Measurements from ENCODE around the gene PDC.
"Not testable (repeated sequence)": the region's sequence is repeated elsewhere in the genome, so short reads cannot be mapped to it uniquely, and the experiment has no call there.

The PDC gene

DNA sequence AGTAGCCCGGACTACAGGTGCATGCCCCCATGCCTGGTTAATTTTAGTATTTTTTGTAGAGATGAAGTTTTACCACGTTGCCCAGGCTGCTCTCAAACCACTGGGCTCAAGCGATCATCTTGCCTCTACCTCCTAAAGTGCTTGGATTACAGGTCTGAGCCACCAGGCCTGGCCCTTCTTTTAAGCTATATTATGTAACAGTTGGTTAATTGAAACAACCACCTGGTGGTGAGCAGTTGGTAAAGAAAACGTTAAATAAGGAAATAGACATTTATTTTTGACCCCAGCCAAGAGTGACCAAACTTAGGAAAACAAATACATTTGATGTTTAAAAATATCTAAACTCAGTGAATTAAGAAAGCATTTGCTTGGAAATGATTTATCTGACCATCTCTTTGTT is 12.1 kb upstream of the PDC start:
- in situ Hi-C loops (cut with MboI; ENCODE audit: low sequenced_read_pairs) = no loop called here

DNA sequence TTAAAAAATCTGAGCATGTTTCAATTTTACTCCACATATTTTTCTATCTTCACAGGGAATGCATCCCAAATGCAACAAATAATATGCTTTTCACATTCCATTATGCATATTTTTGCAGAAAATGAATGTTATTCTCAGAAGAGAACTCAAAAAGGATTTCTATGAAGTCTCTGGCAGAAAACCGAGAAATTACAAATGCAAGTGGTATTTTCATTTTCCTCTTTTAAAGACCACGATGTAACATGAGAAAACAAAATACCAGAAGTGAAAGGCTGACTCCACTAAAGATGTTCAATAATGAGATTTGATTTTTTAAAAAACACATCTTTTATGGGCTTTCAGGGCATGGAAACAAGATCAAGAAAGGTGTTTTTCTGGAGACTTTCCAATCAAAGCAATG is 5.0 kb upstream of the PDC start:
- in situ Hi-C loops (cut with MboI; ENCODE audit: low sequenced_read_pairs) = no loop called here

DNA sequence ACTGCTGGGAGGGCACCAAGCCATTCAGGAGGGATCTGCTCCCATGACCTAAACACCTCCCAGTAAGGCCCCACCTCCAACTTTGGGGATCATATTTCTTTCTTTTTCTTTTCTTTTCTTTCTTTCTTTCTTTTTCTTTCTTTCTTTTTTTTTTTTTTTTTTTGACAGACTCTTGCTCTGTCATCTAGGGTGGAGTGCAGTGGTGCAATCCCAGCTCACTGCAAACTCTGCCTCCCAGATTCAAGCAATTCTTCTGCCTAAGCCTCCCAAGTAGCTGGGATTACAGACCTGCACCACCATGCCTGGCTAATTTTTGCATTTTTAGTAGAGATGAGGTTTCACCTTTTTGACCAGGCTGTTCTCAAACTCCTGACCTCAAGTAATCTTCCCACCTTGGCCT is 4.6 kb upstream of the PDC start:
- in situ Hi-C loops (cut with MboI; ENCODE audit: low sequenced_read_pairs) = not testable (repeated sequence)

DNA sequence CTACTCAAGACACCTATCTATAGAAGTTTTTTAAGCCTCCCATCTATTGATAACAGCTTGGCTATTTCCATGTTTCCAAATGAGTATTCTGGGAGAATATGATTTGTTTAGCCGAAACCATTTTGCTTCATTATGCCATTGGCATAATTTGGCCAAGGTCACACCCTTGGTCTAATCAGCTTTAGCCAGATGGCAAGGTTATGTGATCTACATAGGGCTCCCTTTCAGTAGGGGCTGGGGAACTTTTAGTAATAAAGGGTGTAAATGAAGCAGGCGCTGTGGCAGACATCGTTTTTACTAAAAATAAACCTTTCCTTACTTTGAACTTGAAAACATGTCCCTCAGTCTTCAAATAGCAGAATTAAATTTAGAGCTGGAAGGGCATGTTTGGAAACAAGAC is 3.0 kb upstream of the PDC start:
- in situ Hi-C loops (cut with MboI; ENCODE audit: low sequenced_read_pairs) = no loop called here

DNA sequence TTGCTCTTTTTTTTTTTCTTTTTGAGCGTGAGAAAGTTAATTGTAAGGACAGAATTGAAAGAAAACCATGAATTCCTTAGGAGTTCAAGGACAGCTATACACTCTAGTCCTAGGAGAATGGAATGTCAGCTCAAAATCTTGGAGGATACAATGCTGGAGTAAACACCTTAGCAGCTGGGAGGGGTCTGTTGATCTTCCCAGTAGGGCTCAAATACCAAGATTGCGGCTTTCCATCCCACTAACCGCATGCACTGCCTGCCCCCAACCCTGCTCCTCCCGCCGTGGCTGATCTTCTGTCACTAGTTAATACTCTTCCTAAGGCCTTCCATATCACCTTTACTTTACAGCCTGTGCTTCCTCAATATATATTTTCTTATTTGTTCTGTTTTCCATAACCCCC is 2.6 kb upstream of the PDC start:
- in situ Hi-C loops (cut with MboI; ENCODE audit: low sequenced_read_pairs) = no loop called here

DNA sequence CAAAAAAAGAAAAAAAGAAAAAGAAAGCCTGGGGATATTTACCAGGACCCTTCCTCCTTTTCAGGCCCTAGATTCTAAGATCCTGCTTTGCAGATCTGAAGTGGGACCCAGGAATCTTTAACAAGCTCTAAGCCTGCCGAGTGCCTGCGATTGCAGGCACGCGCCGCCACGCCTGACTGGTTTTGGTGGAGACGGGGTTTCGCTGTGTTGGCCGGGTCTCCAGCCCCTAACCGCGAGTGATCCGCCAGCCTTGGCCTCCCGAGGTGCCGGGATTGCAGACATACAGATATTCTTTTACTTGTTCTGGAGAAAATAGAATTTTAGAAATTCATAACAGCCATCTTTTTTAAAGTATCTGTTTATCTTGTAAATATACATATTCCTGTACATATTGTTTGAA is 1.8 kb downstream of the PDC start:
- in situ Hi-C loops (cut with MboI; ENCODE audit: low sequenced_read_pairs) = not testable (repeated sequence)

DNA sequence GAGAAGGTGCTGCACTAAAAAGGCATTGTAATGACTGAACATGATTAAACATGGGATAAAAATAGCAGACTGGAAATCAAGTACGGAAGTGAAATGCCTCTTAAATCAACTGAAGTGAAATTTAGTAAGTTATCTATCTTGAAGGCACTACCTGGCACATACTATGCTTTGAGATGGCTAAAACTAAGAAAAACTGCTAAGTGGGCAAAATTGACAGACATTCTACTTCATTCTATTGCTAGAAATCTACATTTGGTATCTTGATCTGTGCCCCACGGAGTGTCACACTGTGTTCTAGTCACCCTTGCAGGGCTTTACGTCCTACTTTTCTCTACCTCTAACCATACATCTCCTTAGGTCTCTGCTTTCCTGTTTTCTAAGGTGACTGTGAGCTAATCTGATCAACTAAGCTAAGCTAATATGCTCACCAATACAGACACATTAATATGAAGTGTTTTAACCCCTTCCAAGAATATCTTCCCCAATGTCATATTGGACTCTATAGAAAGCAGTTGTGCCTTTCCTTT is 4.1 kb downstream of the PDC start:
- in situ Hi-C loops (cut with MboI; ENCODE audit: low sequenced_read_pairs) = no loop called here

DNA sequence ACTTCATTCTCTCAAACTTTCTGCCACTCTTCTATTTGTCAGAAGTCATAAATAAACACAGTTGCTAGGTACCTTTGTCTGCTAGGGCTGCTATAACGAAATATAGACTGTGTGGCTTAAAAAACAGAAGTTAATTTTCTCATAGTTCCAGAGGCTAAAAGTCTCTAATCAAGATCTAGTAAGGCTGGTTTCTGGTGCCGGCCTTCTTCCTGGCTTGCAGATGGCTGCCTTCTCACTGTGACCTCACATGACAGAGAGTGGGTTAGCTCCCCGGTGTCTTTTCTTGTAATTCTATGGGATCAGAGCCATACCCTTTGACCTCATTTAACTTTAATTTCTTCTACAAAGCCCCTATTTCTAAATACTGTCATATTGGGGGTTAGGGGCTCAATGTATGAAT is 5.9 kb downstream of the PDC start:
- in situ Hi-C loops (cut with MboI; ENCODE audit: low sequenced_read_pairs) = no loop called here

DNA sequence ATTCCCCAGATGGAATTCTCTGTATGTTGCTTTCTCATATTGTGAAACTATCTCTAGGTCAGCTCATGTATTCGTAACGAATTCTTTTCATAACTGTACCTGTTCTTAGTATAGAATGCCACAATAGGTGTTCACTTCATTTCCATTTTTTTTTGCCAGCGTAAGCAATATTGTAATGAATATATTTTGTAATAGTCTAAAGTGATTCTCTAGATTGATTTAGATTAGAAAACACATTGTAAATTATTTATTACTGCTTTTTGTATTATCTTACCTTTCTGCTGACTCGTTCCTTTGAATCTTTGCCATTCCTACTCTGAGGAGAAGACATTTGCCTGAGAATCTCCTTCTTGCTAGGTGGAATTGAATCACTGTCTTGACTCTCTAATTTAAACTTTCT is 14.8 kb downstream of the PDC start:
- in situ Hi-C loops (cut with MboI; ENCODE audit: low sequenced_read_pairs) = no loop called here

DNA sequence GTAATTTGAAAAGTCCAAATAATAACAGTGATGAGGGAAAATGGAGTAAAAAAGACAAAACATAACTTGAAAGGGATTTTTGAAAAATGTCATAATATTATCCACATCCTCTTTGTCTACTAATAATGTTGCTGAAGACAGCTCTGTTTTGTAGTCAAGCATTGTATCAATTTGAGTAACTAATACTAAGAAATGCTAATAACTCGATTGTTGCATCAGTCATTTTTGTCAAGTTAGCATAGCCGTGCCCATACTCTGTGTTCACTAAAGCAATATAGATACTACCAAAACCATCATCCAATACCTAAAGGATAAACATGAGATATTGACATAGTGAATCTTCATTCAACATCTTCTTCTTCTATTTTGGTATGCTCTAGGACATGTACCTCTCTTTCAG is 17.3 kb downstream of the PDC start:
- in situ Hi-C loops (cut with MboI; ENCODE audit: low sequenced_read_pairs) = no loop called here

DNA sequence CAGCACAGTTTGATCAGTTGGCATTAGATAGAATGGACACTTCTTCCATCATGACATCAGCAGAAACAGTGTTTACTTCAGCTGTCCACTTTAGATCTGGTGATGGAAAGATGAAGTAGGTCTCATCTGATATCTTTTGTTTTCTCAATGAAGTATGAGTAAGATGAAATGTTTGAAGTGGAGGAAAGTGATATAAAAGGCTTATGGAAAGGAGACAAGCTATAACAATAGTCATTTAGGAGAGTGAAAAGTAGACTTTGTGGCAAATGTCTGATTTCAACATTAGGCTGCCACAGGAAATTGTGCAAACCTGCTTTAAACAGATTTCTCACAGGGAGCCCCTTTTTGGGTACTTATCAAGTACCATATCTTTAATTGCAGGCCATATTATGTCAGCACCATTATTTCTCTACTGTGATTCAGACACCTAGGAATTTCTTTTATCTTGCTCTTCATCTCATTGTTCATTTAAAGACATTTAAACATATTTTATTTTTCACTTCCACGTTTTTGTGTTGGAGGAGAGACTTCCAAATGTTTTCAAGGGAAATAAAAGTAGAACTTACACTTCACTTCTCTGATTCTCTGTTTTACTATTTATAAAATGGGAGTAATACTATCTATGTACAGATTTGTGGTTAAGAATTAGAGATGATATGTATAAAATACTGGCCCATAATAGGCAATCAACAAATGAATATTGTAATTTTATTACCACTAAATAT is 18.1 kb downstream of the PDC start:
- in situ Hi-C loops (cut with MboI; ENCODE audit: low sequenced_read_pairs) = no loop called here

DNA sequence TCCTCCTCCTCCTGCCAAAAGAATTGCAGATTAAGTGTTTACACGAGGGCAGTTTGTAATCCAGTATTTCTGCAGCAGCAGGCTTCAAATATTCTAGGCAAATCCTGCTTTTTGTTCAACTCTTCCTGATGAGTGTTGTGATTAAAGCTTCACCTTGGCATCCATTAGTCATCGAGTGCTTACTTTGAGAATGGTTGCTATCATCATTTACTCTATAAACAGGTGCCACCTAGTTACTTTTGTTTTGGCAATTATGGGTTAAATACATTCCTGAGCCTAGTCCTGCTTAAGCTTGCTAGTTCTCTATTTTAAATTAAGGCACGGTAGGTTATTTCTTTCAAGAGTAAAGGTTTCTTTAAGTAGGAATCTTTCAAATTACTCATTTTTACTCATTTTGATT is 20.3 kb downstream of the PDC start:
- in situ Hi-C loops (cut with MboI; ENCODE audit: low sequenced_read_pairs) = no loop called here

DNA sequence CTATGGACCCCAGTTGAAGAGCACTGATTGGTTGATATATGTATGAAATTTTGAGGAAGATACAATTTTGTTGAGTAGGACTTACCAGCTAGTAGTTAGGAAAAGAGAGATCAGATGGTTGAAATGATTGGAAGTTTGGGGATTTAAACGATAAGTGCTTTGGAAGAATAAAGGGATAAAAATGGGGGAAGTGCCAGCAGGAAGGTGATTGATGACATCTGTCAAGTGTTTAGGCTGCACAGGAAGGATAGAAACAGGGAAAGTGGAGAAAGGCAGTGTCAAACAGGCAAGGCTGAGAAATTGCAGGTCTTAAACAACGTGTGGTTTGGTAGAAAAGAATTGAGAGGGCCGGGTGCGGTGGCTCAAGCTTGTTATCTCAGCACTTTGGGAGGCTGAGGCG is 22.3 kb downstream of the PDC start:
- in situ Hi-C loops (cut with MboI; ENCODE audit: low sequenced_read_pairs) = no loop called here

DNA sequence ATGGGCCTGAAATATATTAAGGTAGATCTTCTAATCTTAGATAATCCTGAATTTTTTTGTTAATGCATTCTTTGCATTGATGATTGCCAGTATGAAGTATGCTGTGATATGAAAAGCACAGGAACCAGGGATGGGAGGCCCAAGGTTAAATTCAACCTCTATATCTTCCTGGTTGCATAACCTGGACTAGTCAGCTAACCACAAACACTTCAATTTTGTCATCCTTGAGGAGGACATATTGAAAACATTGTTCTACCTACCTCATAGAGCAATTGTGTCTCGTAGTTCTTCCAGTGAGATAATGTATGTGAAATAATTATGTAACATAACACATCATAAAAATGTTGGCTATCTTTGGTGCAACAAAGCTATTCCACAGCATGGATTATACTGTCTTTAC is 25.6 kb downstream of the PDC start:
- in situ Hi-C loops (cut with MboI; ENCODE audit: low sequenced_read_pairs) = no loop called here

DNA sequence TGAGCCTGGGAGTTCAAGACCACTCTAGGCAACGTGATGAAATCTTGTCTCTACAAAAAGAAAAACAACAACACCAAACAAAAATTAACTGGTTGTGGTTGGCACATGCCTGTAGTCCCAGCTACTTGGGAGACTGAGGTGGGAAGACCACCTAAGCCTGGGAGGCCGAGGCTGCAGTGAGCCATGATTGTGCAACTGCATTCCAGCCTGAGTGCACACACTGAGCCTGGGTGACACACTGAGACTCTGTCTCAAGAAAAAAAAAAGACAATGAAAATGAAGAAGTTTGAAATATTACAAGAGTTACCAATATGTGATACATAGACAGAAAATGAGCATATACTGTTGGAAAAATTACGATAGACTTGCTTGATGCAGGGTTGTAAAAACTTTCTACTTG is 31.9 kb downstream of the PDC start:
- in situ Hi-C loops (cut with MboI; ENCODE audit: low sequenced_read_pairs) = no loop called here

DNA sequence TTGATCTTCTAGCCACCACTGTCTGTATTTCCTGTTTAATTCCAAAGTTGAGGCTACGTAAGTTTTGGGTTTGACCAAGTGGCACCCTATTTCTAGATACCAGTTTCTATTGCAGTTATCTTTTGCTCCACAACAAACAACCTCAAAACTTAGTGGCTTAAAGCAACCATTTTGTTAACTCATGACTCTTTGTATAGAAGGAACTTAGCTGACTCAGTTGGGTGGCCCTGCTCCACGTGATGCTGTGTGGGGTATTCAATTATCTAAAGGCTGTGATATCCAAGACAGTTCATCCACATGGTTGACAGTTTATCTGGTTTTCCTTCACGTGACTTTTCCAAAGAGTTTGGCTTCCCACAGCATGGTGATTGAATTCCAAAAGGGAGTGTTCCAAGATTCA is 34.8 kb downstream of the PDC start:
- in situ Hi-C loops (cut with MboI; ENCODE audit: low sequenced_read_pairs) = no loop called here

DNA sequence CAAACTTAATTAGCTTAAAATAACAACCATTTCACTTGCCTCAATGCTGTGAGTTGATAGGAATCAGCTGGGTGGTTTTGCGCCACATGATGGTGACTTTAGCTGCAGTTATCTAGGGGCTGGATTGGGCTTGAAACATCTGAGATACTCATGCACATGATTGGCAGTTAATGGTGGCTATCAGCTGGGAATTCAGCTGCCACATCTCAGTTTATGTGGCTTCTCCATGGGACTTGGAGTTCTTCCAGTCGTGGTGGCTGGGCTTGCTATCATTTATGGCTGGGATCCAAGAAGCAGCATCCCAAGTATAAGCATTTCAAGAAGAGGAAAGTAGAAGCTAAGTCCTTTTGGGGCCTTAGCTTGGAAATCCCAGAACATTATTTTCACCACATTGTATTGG is 36.4 kb downstream of the PDC start:
- in situ Hi-C loops (cut with MboI; ENCODE audit: low sequenced_read_pairs) = no loop called here

DNA sequence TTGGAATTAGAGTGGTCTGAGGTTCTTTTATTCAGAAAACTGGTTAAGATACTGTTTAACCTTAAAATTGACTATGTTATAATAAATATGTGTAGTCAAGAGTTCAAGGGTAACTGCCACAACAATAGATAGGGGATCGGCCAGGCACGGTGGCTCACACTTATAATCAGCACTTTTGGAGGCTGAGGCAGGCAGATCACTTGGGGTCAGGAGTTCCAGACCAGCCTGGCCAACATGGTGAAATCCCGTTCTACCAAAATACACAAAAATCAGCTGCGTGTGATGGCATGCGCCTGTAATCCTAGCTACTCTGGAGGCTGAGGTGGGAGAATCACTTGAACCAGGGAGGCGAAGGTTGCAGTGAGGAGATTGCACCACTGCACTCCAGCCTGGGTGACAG is 39.5 kb downstream of the PDC start:
- in situ Hi-C loops (cut with MboI; ENCODE audit: low sequenced_read_pairs) = no loop called here

DNA sequence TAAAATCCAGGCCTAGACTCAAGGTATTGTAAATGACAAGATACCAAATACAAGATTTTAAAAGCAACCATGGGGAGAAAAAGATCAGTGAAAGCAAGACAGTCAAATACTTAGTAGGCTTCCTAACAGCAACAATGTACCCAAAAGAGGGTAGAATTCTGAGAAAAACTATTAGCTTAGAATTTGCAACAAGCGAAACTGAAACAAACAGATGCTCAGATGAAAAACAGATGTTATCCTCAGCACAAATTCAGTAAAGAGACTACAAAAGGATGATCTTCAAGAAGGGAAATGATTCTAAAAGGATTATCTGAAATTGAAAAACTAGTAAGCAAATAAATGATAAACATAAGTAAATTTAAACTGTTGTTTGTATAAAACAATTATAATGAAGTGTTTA is 40.0 kb downstream of the PDC start:
- in situ Hi-C loops (cut with MboI; ENCODE audit: low sequenced_read_pairs) = no loop called here

DNA sequence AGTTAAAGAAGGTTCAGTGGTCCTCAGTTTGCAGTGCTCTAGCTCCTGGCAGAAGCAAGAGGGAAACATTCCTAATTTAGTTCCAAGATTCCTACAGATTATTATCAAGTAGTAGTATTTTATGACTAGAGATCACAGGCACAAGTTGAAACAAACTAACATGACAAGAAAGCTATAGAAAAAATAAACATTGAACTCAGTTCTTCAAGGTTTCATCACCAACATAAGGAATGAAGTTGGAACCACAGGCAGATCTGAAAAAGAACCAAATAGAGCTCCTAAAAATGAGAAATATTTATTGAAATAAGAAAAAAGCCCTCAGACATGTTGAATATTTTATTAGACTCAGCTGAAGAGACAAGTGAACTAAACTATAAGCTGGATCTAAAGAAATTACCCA is 40.6 kb downstream of the PDC start:
- in situ Hi-C loops (cut with MboI; ENCODE audit: low sequenced_read_pairs) = no loop called here

DNA sequence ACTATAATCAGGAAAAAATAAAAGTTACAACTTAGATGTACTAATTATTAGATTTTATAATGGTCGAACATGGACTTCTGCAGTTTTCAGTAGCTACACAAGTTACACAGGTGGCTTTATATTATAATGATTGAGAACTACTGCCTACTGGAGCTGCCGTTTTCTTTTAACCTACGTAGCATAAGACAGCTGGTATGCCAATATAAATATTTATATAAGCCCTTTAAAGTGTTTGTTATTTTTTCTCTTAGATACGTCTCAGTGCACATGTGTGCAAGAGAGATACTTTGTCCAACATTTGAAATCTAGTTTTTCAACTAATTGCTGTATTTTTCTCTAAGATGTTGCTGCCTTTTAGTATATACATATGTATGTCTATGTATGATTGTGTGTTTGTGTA is 42.4 kb downstream of the PDC start:
- in situ Hi-C loops (cut with MboI; ENCODE audit: low sequenced_read_pairs) = no loop called here

DNA sequence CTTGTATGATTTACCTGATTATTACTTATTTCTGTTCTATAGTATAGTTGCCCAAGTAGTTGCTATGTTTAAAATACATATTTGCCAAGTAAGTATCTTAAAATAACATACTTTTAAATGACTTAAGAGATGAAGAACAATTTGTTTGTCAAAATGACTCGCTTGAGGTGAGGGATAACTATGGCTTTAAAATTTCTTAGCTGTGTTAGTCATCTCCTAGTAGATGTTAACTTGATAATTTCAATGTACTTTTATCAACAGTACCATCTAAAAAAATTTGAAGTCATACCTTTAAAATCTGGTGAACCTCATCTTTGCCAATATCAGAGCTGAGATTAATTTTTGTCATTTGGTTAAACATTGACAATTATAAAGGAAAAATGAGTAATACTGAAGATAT is 47.6 kb downstream of the PDC start:
- in situ Hi-C loops (cut with MboI; ENCODE audit: low sequenced_read_pairs) = no loop called here

DNA sequence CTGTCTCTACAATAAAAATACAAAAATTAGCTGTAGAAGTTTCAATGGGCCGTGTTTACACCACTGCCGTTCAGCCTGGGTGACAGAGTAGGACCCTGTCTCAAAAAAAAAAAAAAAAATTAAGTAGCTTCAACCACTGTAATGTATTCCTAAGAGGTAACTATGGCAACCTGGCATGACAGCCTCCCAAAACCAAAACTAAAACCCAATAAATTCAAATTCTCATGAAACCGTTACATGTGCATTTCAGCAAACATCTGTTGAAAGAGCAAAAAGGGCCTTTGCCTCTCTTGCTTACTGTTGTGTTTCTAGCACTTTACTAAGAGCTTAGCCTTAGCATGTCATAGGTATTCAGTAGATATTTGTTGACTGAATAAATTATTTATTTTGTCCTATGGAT is 51.8 kb downstream of the PDC start:
- in situ Hi-C loops (cut with MboI; ENCODE audit: low sequenced_read_pairs) = no loop called here

All from hTERT RPE-1 (cell line).